ENCODE measurements around the gene C1orf94.

The C1orf94 gene, protein sequence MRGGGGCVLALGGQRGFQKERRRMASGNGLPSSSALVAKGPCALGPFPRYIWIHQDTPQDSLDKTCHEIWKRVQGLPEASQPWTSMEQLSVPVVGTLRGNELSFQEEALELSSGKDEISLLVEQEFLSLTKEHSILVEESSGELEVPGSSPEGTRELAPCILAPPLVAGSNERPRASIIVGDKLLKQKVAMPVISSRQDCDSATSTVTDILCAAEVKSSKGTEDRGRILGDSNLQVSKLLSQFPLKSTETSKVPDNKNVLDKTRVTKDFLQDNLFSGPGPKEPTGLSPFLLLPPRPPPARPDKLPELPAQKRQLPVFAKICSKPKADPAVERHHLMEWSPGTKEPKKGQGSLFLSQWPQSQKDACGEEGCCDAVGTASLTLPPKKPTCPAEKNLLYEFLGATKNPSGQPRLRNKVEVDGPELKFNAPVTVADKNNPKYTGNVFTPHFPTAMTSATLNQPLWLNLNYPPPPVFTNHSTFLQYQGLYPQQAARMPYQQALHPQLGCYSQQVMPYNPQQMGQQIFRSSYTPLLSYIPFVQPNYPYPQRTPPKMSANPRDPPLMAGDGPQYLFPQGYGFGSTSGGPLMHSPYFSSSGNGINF

GRCh38 chr1:34176830-34177603 lies at the start of gene C1orf94:
Gene C1orf94, plus strand, starts transcription at chr1:34176907. Its CDS starts 883 bp downstream, at chr1:34177790.
- DNase-seq (ENCODE audit: low read depth in 2 of 2) = no peak

DNA sequence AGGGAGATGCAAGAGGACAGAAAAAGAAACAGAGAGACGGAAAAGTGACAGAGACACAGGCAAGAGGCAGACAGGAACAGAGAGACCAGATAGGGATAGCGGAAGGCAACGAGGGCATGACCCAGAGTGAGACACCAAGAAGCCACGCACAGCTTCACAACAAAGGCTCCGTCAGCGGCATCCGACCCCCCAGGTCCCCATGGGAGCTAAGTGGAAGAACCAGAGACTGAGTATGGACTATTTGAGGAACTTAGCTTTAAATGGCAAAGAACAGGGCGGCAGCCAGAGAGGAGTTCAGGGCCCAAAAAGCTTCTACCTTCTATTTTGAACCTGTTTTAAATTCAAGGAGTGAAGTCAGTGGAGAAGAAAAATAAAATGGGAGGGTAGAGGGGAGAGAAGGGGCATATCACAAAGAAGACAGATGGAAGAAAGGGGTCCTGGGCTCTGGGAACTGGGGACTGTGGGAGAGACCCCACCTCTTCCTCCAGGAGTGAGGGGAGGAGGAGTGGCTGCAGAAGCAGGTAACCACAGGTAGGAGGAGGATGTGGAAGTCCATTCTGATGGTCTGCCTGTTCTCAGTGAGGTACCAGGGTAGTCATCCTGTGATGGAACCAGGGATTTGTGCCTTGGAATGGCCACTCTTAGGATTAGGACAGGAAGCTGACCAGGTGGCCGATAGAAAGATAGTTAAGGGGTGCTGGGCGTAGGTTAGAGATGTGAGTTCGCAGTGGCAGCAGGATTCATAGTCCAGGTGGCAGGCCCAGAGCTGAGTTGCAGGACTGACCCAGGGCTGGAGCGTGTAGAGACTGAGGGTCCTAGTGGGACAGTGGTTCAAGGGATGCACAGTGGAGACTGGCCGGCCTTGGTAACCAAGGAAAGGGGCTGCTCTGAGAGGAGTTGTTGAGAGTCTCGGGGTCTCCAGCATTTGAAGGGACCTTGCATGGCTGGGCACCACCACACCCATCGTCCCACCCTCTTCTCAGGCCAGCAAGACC lies 49.4 kb upstream of the C1orf94 start:
- DNase-seq (ENCODE audit: low read depth in 2 of 2) = no peak

DNA sequence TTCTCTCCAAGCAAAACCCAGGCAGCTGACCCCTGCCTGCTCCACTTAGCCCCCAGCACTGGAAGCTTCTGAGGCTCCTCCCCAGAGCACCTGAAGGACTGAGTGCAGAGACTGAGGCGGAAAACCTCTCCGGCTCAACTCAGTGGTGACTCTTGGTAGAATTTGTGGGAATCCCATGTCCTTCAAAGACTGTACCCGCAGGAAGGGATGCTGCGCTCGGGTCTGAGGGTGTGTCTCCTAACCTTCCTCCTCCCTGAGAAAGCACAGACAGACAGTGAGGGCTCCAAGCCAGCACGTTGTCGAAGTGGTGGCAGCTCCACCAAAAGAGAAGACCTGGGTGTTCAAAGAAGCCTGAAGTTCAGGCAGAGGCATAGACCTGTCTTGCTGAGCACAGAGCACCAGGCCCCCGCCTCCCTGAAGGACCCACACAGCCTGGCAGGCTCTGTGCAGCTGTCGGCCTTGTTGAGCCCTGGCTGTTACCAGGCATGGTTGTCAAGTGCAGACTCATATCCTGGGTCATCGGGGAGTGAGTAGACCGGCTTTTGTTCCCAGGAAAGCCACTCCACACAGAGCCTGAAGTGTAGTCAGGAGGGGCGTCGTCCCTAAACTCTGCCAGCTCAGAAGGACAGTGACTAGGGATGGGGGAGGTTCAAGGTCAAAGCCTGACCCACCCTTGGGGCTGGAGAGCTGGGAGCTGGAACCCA lies 48.4 kb upstream of the C1orf94 start:
- no peak for DNase-seq (ENCODE audit: low read depth in 2 of 2)

DNA sequence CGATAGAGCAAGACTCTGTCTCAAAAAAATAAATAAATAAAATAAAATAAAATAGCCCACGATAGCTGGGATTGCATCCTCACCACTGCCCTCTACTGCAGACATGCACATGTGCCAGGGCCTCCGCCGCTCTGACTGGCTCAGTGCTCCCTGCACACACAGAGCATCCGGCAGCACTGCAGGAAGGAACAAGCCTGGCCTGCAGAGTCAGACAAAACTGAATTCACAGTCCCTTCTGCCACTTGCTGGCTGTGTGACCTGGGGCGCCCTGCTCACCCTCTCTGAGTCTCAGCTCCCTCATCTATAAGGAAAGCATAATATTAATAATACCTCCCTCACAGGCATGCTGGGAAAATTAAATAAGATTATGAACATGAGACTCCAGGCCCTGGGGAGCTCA lies 47.1 kb upstream of the C1orf94 start:
- no peak for DNase-seq (ENCODE audit: low read depth in 2 of 2)

DNA sequence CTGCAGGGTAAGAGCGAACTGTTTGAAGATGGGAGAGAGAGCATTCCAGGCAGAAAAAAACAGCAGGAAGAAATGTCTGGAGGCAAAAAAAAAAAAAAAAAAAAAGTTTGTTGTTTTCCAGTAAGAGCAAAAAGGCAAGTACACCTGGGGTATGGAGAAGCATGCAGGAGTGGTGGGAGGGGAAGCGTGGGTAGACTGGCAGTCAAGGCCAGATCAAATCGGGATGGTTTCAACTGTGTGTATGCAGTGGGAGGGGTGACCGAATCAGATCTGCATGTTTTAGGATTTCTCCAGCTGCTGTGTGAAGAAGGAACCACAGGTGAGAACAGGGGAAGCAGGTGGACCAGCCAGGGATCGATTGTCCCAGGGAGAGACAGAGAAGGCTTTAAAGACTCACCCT lies 46.4 kb upstream of the C1orf94 start:
- DNase-seq (ENCODE audit: low read depth in 2 of 2) = no peak

- DNase-seq (ENCODE audit: low read depth in 2 of 2) = no peak
Observed at GRCh38 chr1:34131396-34132160, 45.1 kb upstream of the C1orf94 start.

DNA sequence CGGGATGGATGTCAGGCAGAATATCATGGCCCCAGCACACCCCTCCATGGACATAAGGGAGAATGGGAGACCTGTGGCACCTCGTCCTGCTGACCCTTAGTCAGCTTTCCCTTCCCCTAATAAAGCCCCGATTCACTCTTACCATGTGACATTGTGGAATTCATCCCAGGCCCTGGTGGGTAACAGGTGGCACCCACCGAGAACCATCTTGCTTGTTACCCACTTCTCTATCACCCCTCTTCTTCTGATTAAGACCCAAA lies 44.6 kb upstream of the C1orf94 start:
- no peak for DNase-seq (ENCODE audit: low read depth in 2 of 2)

DNA sequence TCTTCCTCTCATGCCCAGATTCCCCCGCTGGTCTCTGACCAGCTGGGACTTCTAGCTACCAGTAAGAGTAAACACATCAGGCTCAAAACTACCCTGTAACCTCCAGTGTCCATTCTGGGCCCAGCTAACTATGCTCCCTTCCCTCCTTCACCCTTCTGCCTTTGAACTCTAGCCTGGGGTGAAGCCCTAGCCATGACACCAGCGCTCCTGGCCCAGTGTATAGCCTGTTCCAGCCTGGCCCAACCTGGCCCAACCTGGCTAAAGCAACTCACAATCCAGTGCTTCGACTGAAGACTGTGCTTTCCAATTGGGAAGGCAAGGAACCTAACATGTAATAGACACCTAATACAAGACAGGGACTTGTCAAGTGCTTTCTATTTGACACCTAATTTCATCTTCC lies 39.3 kb upstream of the C1orf94 start:
- no peak for DNase-seq (ENCODE audit: low read depth in 2 of 2)

- DNase-seq (ENCODE audit: low read depth in 2 of 2) = no peak
Observed at GRCh38 chr1:34140011-34140676, 36.6 kb upstream of the C1orf94 start.

DNA sequence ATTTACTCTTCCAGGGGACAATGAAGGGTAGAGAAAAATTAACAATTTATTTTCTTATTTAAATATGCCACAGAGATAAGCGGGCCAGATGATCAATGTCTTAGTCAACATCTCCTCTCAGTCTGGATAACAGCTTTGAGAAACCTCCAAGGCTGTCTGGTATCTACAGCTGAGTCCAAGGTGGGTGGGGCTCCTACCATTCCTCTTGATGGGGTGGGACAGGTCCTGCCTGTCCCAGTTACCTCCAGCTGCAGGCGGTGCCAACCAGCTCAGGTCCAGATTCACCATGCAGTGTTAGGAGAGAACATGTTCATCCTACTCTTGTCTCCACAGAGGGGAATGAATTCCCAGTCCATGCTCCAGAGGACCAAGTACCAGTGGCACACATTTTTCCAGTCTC lies 32.7 kb upstream of the C1orf94 start:
- no peak for DNase-seq (ENCODE audit: low read depth in 2 of 2)

DNA sequence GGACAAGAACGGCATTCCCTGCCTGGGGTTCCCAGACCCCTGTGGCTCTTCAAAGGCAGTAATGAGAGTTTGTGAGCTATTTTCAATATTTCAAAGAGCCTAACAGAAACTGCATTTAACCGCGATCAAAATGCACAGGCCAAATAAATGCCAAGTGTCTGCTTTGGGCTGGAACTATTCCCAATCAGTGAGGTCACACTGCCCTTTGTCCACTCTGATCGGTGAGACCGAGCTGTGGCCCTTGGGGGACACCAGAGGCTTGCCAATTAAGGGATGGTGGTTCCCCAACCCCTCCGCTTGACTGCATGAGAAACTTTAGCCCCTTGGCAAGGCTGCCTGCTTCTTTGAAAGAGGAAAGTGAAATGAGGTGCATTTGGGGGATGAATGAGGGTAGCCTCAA lies 31.9 kb upstream of the C1orf94 start:
- no peak for DNase-seq (ENCODE audit: low read depth in 2 of 2)

GRCh38 chr1:34147301-34147700 lies 29.4 kb upstream of the C1orf94 start:
- DNase-seq (ENCODE audit: low read depth in 2 of 2) = no peak

- DNase-seq (ENCODE audit: low read depth in 2 of 2) = no peak
Observed at GRCh38 chr1:34149501-34149900, 27.2 kb upstream of the C1orf94 start.

DNA sequence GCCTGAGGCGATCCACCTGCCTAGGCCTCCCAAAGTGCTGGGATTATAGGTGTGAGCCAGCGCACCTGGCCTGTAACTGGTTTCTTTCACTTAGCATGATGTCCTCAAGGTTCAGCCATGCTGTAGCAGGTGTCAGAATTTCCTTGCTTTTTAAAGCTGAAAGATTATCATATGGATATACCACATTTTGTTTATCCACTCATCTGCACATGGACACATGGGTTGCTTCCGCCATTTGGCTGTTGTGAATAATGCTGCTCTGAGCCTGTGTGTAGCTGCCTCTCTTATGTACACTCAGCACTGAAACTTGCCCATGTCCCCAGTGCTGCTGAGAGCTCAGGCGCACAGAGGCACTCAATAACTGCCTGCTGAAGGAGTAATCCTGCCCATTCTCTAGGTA lies 23.5 kb upstream of the C1orf94 start:
- DNase-seq (ENCODE audit: low read depth in 2 of 2) = no peak

DNA sequence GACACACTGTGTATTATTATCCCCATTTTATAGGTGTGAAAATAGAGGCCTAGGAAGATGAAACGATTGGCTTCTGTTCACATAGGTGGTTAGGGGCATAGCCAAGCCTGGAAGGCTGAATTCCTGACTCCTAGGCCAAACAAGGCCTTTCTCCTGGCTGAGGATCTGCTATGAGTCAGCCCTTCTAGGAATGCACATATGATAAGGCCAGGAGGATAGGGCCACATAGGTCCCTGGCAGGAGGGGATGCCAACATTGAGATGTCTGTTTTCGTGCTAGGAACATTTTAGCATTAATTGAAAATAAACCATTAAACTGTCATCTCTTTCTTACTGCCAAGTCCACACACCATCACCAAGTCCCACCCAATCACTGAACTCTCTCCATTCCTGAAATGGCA lies 20.8 kb upstream of the C1orf94 start:
- DNase-seq (ENCODE audit: low read depth in 2 of 2) = no peak

DNA sequence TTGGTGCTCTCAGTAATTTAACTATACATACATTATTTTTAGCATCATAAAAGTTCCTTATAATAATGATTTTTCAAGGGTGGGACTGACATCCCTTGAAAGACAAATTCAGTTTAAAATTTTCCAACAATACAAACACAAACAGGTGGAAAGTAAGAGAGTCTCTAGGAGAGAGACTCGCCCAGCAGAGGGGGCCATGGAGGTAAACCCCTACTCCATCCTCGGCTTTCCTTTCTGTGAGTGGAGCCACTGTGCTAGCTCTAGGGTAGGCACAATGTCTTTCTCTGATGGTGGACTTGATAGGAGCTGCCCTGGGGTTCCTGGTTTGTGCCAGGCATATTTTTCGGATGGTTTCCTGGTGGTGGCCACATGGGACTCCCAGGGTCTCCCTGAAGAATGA lies 20.0 kb upstream of the C1orf94 start:
- DNase-seq (ENCODE audit: low read depth in 2 of 2) = no peak

DNA sequence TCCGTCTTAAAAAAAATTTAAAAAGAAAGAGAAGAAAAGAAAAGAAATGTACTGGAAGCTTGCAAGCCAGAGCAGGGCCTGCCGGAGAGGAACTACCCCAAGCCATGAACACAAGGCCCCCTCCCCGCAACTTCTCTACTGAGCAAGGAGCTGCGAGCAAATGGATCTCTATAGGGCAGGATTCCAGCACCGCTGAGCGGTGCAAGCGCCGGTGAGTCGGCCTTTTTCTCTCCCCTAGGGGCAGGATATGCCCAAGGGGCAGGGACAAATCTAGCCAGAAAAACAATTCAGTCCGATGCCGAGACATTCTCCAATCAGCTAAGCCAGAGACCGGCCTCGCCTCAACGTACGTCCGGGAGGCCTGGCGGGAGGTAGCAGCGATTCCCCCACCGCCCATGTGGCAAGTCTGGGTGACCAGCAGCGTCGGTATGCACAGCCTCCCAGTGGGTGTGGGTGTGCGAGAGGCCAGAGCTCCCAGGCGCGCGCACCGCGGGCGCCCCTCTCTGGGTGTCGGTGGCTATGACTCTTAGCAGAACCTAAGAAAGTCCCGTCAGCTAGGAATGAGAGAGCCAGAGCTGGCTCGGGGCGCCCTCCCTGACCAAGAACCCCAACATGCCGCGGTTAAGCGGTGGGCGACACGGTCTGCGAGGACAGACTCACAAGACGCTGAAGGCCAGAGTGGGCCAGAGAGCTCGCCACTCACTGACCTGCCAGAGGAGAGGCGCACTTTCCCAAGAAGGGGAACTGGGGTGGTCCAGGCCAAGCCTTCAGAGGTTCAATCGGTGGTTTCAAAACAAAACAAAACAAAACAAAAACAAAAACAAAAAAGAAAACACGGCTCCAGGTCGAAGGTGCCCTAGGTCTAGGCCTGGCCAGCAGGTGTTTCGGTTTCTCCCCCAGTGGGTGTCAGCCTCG lies 13.6 kb upstream of the C1orf94 start:
- no peak for DNase-seq (ENCODE audit: low read depth in 2 of 2)

DNA sequence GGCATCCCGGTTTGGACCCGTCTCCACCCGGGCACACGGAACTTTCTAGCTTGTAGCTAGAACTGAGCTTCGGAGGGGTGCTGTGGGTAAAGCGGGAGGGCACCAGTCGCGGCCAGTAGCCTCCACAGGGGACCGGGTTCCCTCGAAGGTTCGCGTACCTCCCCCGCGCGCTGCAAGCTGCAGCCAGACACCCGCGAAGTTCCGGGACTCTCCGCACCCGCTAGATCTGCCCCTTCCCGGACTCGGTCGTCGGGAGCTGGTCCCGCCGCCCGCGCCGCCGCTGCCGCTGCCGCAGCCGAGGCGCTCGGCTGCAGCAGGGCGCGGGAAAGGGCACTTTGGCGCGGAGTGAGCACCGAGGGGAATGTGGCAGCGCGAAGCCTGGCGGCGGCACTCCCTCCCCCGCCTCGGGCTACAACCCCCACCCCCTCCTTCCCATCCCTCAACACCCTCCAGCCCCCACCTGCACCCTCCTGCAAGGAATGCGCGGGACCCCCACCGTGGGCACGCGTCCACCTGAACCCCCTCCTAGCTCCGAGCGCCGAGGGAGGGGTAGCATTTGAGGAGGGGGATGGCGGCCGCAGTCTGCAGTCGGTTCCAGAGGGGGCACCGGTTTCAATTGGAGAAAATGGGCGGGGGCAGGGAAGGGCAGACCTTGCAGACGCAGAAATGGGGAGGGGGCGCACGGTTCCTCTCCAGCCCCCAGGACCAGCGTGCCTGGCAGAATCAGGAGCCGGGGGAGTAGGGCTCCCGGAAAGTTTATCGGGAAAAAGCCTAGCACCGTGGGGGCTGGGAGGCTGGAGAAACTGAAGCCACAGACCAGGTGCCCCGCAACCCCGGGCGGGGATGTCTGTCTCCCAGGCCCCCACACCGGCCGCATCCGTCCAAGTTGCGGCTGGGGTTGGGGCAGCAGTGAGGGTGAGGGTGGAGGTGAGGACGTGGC lies 12.6 kb upstream of the C1orf94 start:
- no peak for DNase-seq (ENCODE audit: low read depth in 2 of 2)
